Keratinocyte (primary cell): ENCODE measurements around the gene MAFF.

ENCODE experiments used
- EZH2 ChIP-seq: IDR thresholded peaks from one replicate; pipeline ENCODE4 v1.6.1; 2012; ENCODE audit warnings: inconsistent platforms, mild to moderate bottlenecking, low read length, moderate library complexity
- TF ChIP-seq, protein P1 (sequence below), 3 experiments: IDR thresholded peaks in 1 of 3; conservative IDR thresholded peaks in 1 of 3; optimal IDR thresholded peaks in 1 of 3; 2 replicates in 2 of 3; 3 replicates in 1 of 3; pipeline versions ENCODE3 to v1.5.1; 2011; ENCODE audit warnings: low read length in 3 of 3, mild to moderate bottlenecking in 3 of 3, moderate library complexity in 2 of 3, control low read depth in 1 of 3, inconsistent platforms in 1 of 3; ENCODE audit not compliant: insufficient read depth in 2 of 3; ENCODE audit errors: extremely low read depth in 1 of 3

DNA sequence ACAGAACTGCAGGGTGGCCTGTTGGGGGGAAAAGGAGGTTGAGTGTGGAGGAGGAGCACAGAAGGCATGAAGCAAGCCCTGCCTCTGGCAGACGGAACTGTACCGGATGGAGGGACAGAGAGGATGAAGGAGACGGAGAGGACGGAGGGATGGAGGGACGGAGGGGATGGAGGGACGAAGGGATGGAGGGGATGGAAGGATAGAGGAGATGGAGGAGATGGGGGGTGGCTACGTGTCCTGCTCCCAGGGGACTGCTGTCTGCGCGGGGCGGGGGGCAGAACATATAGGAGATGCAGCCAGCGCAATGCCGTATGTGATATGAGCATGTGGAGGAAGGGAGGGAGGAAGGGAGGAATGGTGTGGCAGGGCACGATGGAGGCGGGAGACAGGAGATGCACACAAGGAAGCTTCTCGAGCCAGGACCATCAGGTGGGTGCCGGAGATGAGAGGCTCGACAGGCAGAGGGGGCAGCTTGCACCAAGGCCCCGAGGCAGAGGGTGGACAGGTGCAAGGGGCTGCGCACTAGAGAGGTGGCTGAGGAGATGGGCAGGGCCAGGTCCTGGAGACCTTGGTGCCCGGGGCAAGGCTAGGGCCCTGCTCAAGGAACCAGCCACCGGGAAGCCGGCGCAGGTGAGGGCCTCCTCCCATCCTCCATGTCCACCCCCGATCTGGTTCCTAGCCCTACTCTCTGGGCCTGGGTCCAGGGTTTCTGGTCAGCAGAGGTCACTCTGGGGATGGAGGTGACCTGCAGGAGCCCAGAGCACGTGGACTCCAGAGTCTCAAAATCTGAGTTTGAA, 25.3 kb downstream of the MAFF start:
- TF ChIP-seq EZH2, result no peak
- TF ChIP-seq, protein P1, sequence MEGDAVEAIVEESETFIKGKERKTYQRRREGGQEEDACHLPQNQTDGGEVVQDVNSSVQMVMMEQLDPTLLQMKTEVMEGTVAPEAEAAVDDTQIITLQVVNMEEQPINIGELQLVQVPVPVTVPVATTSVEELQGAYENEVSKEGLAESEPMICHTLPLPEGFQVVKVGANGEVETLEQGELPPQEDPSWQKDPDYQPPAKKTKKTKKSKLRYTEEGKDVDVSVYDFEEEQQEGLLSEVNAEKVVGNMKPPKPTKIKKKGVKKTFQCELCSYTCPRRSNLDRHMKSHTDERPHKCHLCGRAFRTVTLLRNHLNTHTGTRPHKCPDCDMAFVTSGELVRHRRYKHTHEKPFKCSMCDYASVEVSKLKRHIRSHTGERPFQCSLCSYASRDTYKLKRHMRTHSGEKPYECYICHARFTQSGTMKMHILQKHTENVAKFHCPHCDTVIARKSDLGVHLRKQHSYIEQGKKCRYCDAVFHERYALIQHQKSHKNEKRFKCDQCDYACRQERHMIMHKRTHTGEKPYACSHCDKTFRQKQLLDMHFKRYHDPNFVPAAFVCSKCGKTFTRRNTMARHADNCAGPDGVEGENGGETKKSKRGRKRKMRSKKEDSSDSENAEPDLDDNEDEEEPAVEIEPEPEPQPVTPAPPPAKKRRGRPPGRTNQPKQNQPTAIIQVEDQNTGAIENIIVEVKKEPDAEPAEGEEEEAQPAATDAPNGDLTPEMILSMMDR (optimal IDR thresholded peaks at IDR 0.05 in 1 of 3, IDR thresholded peaks at IDR 0.05 in 1 of 3, conservative IDR thresholded peaks at IDR 0.05 in 1 of 3; ENCODE audit: extremely low read depth in 1 of 3, insufficient read depth in 2 of 3, low read length in 3 of 3), result no peak
